Right lobe of liver (tissue), 6 donors: Measurements from ENCODE around the gene ZDHHC12. TPM values are rescaled to one million over a fixed set of nuclear protein-coding genes. Genes with fewer than 3 reads are reported as not detected.

Experiments used
- ATAC-seq, 4 donors: fragments of 200-7000 bp; cut with Tn5 transposase; one replicate each; pipeline ENCODE4 v1.9.1; 2020; ENCODE audit warnings: mild to moderate bottlenecking in 4 of 4, moderate library complexity in 4 of 4
- DNase-seq, 3 donors: peaks; one replicate each; pipeline ENCODE4 v3.0.0-alpha.2; 2020
- H3K27ac ChIP-seq, 3 donors: fragments of 200-600 bp; one replicate each; pipeline ENCODE4 v1.8.0; 2022
- H3K27me3 ChIP-seq, 2 donors: fragments of 200-600 bp; one replicate each; pipeline ENCODE4 v1.8.0; 2022
- H3K36me3 ChIP-seq, 4 donors: fragments of 200-600 bp; sonication (generic) in 1 of 4; one replicate each; pipeline versions ENCODE4 v1.5.1 to v1.8.0; 2017 to 2022; ENCODE audit warnings: control low read depth in 1 of 4
- H3K4me1 ChIP-seq, 4 donors: fragments of 200-600 bp; sonication (generic) in 1 of 4; one replicate each; pipeline versions ENCODE4 v1.5.1 to v1.8.0; 2017 to 2022; ENCODE audit warnings: control low read depth in 1 of 4
- H3K4me3 ChIP-seq, 3 donors: fragments of 200-600 bp; one replicate each; pipeline ENCODE4 v1.8.0; 2022
- H3K9me3 ChIP-seq, 4 donors: fragments of 200-600 bp; sonication (generic) in 1 of 4; one replicate each; pipeline versions ENCODE4 v1.5.1 to v1.8.0; 2017 to 2022; ENCODE audit warnings: control low read depth in 1 of 4
- POLR2A ChIP-seq: fragments of 450-650 bp; IDR thresholded peaks from one replicate; pipeline ENCODE4 v1.6.1; 2017; ENCODE audit warnings: antibody characterized with exemption, mild to moderate bottlenecking
- WGBS: methylation state at CpG from one replicate; pipeline ENCODE4 v1.1.6; 2018; ENCODE audit warnings: low coverage, low lambda C conversion rate; ENCODE audit not compliant: insufficient coverage; ENCODE audit errors: missing lambda C conversion rate; 5-methylcytosine and 5-hydroxymethylcytosine counted together
- intact Hi-C, 2 donors: fragments of 100-400 bp; cut with DNase I; formaldehyde crosslinking; loops; one replicate each; pipeline versions ENCODE4 v1.11.2 to v1.14.1; 2022
- total RNA-seq, 6 experiments: library from RNA; depleted of rRNA in 2 of 6; stranded (reverse); fragments of >200 nt in 2 of 6; fragmentation: NEBNext Ultra II Directional in 3 of 6; extraction: Animal tissue kit (Norgen Biotek cat#: 25700) in 3 of 6; gene quantifications; one replicate each; pipeline versions ENCODE4 v1.1.0 to v1.2.4, GENCODE V29; 2016 to 2023
- TF ChIP-seq, protein P1 (sequence below), 4 donors: fragments of 200-600 bp in 3 of 4; fragments of 450-650 bp in 1 of 4; IDR thresholded peaks; one replicate each; pipeline versions ENCODE4 v1.5.1 to v1.8.0; 2016 to 2022; ENCODE audit warnings: antibody characterized with exemption in 4 of 4, mild to moderate bottlenecking in 2 of 4
- donor health status: DM: no; HTN: yes; CAD: no.
- donor health status: DM: no; HTN: no; CAD: no.
- donor health status: DM: no; HTN: no; CAD: no.
- donor health status: DM: no; HTN: yes; CAD: no.
- donor health status: DM: no; HTN: yes; CAD: no.

ZDHHC12 gene
- total RNA-seq, 6 experiments from 2014 or later, result 14.1 to 46.1 (median 22.7) TPM

DNA sequence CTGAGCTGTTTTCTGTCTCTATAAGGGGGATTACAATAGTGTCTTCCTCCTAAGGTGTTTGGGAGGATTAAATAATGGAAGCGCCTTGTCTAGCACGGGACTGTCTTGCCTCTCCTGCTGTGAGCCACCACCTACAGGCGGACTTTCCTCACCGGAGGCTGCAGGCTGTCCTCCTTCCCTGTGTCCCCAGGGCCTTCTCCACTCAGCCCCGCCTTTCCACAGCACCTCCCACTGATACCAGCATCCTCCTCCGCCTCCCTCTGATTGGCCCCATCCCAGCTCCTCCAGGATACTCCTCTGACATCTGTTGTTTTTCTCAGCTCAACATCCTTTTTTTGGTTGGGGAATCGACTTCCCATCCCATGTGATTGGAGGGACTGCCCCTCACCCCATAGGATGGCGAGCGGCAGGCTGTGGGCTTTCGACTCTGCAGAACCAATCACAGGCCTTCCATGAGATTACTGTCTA is 851 bp upstream of the ZDHHC12 start:
- peak overlapping the region; percentile 16 to 49 (median 45) for H3K27ac ChIP-seq
- no peaks in the 10 kb centered on the region for H3K9me3 ChIP-seq
- WGBS, result 35% methylated on average over 7 of the region's 10 CpGs
- peak; percentile 39 to 54 (median 48) for ATAC-seq
- TF ChIP-seq, protein P1, sequence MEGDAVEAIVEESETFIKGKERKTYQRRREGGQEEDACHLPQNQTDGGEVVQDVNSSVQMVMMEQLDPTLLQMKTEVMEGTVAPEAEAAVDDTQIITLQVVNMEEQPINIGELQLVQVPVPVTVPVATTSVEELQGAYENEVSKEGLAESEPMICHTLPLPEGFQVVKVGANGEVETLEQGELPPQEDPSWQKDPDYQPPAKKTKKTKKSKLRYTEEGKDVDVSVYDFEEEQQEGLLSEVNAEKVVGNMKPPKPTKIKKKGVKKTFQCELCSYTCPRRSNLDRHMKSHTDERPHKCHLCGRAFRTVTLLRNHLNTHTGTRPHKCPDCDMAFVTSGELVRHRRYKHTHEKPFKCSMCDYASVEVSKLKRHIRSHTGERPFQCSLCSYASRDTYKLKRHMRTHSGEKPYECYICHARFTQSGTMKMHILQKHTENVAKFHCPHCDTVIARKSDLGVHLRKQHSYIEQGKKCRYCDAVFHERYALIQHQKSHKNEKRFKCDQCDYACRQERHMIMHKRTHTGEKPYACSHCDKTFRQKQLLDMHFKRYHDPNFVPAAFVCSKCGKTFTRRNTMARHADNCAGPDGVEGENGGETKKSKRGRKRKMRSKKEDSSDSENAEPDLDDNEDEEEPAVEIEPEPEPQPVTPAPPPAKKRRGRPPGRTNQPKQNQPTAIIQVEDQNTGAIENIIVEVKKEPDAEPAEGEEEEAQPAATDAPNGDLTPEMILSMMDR (IDR thresholded peaks at IDR 0.05), result no peak
- no peak for TF ChIP-seq POLR2A
- intact Hi-C loops, result no loop called here
- H3K36me3 ChIP-seq, result no peaks in the 10 kb centered on the region
- H3K4me3 ChIP-seq, result peak overlapping the region; percentile 60 to 84 (median 65)
- H3K27me3 ChIP-seq, result no peaks in the 10 kb centered on the region
- DNase-seq, result peak; percentile 72 to 75 (median 74)
- peaks cover 0 to 6% (median 3%) of the 10 kb centered on the region in 4 donors for H3K4me1 ChIP-seq

DNA sequence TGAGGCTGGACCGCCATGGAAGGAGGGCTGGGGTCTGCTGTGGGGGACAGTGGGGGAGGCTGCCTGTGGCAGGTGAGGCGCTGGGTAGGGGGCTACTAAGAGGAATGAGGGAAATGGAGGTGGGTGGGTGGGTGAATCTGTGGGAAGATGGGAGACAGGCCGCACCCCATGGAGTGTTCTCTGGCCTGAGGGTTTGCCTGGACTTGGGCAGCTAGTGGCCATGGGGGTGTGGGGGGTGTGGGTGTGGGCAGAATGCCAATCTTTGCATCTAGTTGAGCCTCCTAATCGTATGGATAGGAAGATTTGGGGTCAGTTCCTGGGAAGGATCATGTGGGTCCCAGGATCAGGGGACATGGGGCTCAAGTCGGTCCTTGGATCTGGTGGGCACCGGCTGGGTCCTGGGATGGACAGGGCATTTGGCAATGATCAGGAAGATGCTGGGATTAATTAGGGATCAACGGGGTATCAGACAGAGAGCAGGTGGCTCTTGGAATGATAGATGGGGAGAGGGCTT is 518 bp downstream of the ZDHHC12 start:
- H3K4me1 ChIP-seq, result peaks cover 0 to 6% (median 3%) of the 10 kb centered on the region in 4 donors
- intact Hi-C loops, result no loop called here
- TF ChIP-seq POLR2A, result no peak
- TF ChIP-seq, protein P1 (IDR thresholded peaks at IDR 0.05), result no peak
- ATAC-seq (no peak), DNase-seq (no peak)
- 30% methylated on average over 7 of the region's 7 CpGs for WGBS
- H3K27ac ChIP-seq, result peak overlapping the region in 1 of 3 donors; percentile 50
- no peaks in the 10 kb centered on the region for H3K9me3 ChIP-seq
- no peaks in the 10 kb centered on the region for H3K36me3 ChIP-seq
- no peaks in the 10 kb centered on the region for H3K27me3 ChIP-seq
- peak overlapping the region; percentile 60 to 84 (median 65) for H3K4me3 ChIP-seq

DNA sequence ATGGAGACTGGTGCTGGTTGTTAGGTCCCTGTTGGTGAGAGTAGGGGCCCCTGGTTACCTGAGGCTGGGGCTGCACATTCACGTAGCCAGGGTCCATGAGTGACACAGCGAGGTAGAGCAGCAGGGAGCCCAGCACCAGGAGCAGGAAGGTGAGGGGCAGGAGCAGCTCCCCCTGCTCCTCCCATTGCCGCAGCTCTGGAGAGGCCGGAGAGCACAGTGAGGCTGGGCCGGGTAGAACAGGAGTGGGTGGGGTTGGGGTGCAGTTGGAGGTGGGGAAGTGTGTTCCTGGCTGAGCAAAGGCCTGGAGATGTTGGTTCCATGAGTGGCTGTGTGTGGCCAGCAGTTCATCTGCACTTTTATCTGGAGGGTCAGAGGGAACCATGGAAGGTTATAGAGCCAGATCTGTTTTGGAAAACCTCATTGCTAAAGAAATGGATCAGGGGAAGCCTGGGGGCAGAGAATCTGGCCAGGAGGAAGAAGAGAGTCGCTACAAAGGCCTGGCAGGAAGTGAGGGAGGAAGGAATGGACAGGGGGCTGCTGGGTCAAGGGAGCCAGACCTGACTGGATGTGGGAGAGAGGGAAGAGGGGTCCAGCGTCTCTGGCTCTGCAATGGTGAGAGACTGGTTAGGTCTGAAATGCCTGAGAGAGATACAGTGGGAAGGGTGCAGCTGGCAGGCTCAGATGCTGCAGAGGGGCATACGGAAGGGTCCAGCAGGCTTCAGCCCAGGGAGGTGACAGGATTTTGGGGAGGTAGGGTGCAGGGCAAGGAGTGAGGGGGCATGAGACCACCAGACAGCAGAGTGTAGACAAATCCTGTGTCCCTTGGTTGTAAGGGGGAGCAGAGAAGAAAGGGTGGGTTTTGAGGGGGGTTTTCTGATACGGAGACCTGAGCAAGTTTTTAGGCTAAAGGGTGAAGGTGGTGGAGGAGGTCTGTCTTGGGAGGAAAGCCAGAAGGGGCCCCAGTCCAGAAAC is 1.3 kb downstream of the ZDHHC12 start:
- TF ChIP-seq, protein P1 (IDR thresholded peaks at IDR 0.05), result no peak
- TF ChIP-seq POLR2A, result no peak
- Histone ChIP-seq H3K27ac (no peak overlapping the region), H3K9me3 (no peaks in the 10 kb centered on the region), H3K36me3 (no peaks in the 10 kb centered on the region), H3K4me3 (no peak overlapping the region), H3K27me3 (no peaks in the 10 kb centered on the region), H3K4me1 (peaks cover 0 to 6% (median 3%) of the 10 kb centered on the region in 4 donors)
- intact Hi-C loops, result no loop called here
- ATAC-seq (no peak), DNase-seq (no peak)
- 72% methylated on average over 4 of the region's 9 CpGs for WGBS

DNA sequence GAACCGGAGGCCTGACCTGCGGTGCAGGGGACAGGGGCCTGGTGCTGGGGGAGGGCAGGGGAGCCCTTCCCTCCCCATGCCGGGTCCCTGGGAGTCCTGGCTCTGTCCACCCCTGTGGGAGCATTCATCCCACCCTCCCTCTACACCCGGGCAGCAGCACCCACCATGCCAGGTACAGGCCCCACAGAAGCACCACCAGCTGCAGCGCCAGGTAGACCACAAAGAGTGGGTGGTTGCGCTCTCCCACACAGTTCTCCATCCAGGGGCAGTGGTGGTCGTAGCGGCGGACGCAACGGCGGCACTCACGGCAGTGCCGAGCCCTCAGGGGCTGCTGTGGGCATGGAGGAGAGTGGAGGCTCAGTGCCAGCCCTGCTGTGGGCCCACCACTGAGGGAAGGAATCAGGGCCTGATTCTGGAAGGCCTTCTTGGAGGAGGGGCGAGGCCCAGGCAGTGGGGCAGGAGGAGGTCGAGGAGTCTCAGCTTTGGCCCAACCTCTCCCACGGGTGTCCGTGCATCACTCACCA is 2.4 kb downstream of the ZDHHC12 start:
- TF ChIP-seq, protein P1 (IDR thresholded peaks at IDR 0.05), result no peak
- TF ChIP-seq POLR2A, result no peak
- H3K27ac ChIP-seq, result no peak overlapping the region
- DNase-seq, result no peak
- 95% methylated on average over 7 of the region's 18 CpGs for WGBS
- no peak for ATAC-seq
- H3K4me3 ChIP-seq, result no peak overlapping the region
- peaks cover 0 to 6% (median 3%) of the 10 kb centered on the region in 4 donors for H3K4me1 ChIP-seq
- H3K9me3 ChIP-seq, result no peaks in the 10 kb centered on the region
- no peaks in the 10 kb centered on the region for H3K36me3 ChIP-seq
- intact Hi-C loops, result no loop called here
- H3K27me3 ChIP-seq, result no peaks in the 10 kb centered on the region
